KMS-11 (cell line): ENCODE data around the gene TCP11X2.
"Not testable (repeated sequence)": the region's sequence is repeated elsewhere in the genome, so short reads cannot be mapped to it uniquely, and the experiment has no call there.

Experiments used
- H2AFZ ChIP-seq: fragments of 200-600 bp; sonication (generic); 2 replicates; pipeline ENCODE4 v1.6.1; 2016; ENCODE audit warnings: antibody characterized with exemption, mixed run types, low read depth
- H3K27ac ChIP-seq: fragments of 200-600 bp; sonication (generic); 2 replicates; pipeline ENCODE4 v1.6.1; 2016; ENCODE audit warnings: mild to moderate bottlenecking, mixed run types
- H3K27me3 ChIP-seq: fragments of 200-600 bp; sonication (generic); 2 replicates; pipeline ENCODE4 v1.6.1; 2017; ENCODE audit warnings: mild to moderate bottlenecking, low read depth, mixed run types, moderate library complexity; ENCODE audit not compliant: insufficient read depth
- H3K36me3 ChIP-seq: fragments of 200-600 bp; sonication (generic); 2 replicates; pipeline ENCODE4 v1.6.1; 2017; ENCODE audit warnings: mild to moderate bottlenecking, mixed run types; ENCODE audit not compliant: insufficient read depth
- H3K4me1 ChIP-seq: fragments of 200-600 bp; sonication (generic); 2 replicates; pipeline ENCODE4 v1.6.1; 2016; ENCODE audit warnings: mild to moderate bottlenecking, low read depth, mixed run types; ENCODE audit not compliant: poor library complexity, severe bottlenecking
- H3K4me2 ChIP-seq: fragments of 200-600 bp; sonication (generic); 2 replicates; pipeline ENCODE4 v1.7.0; 2016; ENCODE audit warnings: mild to moderate bottlenecking, mixed run types
- H3K4me3 ChIP-seq: fragments of 200-600 bp; sonication (generic); IDR thresholded peaks from 2 replicates; pipeline ENCODE4 v1.6.1; 2017; ENCODE audit warnings: low read depth, low read length, mixed read lengths; ENCODE audit not compliant: insufficient read depth
- H3K79me2 ChIP-seq: fragments of 200-600 bp; sonication (generic); 2 replicates; pipeline ENCODE4 v1.6.1; 2016; ENCODE audit warnings: low read depth, mixed run types; ENCODE audit not compliant: insufficient read depth
- H3K9ac ChIP-seq: fragments of 200-600 bp; sonication (generic); 2 replicates; pipeline ENCODE4 v1.6.1; 2016; ENCODE audit warnings: mild to moderate bottlenecking, mixed run types
- H4K20me1 ChIP-seq: fragments of 200-600 bp; sonication (generic); 2 replicates; pipeline ENCODE4 v1.6.1; 2016; ENCODE audit warnings: mild to moderate bottlenecking, mixed run types; ENCODE audit not compliant: insufficient read depth
- TF ChIP-seq, protein P1 (sequence below): fragments of 200-600 bp; sonication (generic); conservative IDR thresholded peaks from 2 replicates; pipeline ENCODE4 v1.6.1; 2017; ENCODE audit warnings: low read depth, mild to moderate bottlenecking, antibody characterized with exemption, low read length, moderate library complexity, mixed read lengths

The TCP11X2 gene

DNA sequence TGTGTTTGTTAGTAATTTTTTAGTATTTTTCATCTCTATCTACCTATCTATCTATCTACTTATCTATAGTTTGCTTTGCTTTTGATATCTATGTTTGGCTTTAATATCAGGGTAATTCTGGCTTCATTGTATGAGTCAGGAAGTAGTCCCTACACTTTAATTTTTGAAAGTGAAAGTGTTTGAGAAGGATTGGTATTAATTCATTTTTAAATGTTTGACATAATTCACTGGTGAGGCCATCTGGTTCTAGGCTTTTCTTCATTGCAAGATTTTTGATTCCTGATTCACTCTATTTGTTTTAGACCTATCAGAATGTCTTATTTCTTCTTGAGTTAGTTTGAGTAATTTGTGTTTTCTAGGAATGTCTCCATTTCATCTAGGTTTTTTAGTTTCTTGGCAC lies 20.2 kb upstream of the TCP11X2 start:
- TF ChIP-seq, protein P1, sequence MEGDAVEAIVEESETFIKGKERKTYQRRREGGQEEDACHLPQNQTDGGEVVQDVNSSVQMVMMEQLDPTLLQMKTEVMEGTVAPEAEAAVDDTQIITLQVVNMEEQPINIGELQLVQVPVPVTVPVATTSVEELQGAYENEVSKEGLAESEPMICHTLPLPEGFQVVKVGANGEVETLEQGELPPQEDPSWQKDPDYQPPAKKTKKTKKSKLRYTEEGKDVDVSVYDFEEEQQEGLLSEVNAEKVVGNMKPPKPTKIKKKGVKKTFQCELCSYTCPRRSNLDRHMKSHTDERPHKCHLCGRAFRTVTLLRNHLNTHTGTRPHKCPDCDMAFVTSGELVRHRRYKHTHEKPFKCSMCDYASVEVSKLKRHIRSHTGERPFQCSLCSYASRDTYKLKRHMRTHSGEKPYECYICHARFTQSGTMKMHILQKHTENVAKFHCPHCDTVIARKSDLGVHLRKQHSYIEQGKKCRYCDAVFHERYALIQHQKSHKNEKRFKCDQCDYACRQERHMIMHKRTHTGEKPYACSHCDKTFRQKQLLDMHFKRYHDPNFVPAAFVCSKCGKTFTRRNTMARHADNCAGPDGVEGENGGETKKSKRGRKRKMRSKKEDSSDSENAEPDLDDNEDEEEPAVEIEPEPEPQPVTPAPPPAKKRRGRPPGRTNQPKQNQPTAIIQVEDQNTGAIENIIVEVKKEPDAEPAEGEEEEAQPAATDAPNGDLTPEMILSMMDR: no peak
- Histone ChIP-seq H3K4me3 (no peak overlapping the region), H3K4me1 (no peaks in the 10 kb centered on the region), H3K79me2 (no peaks in the 10 kb centered on the region), H3K27ac (no peak overlapping the region), H2AFZ (no peak overlapping the region), H3K27me3 (no peaks in the 10 kb centered on the region), H3K4me2 (no peak overlapping the region), H3K9ac (no peak overlapping the region), H4K20me1 (no peaks in the 10 kb centered on the region), H3K36me3 (no peaks in the 10 kb centered on the region)

DNA sequence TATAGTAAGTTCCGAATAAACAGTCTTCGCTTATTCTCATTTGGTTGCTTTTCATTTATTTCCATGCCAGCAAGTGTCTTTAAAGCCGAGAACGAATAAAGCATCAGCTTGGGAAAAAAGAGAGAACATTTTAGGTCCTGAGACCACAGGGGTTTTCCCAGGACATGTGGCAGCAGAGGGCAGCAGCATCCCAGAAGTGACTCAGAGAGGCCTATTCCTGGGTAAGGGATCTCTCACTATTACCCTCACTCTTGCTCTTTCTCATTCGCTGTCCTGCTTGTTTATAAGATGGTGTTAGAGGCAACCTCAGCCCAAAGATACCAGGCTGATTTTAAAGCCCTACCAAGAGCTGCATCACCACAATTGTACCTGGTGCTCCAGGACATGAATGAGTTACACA lies 7.2 kb upstream of the TCP11X2 start:
- not testable (repeated sequence) for H4K20me1 ChIP-seq, H3K27me3 ChIP-seq, H3K27ac ChIP-seq, H3K4me1 ChIP-seq, H3K4me2 ChIP-seq, H3K9ac ChIP-seq, H3K36me3 ChIP-seq, H3K79me2 ChIP-seq, H2AFZ ChIP-seq, H3K4me3 ChIP-seq

DNA sequence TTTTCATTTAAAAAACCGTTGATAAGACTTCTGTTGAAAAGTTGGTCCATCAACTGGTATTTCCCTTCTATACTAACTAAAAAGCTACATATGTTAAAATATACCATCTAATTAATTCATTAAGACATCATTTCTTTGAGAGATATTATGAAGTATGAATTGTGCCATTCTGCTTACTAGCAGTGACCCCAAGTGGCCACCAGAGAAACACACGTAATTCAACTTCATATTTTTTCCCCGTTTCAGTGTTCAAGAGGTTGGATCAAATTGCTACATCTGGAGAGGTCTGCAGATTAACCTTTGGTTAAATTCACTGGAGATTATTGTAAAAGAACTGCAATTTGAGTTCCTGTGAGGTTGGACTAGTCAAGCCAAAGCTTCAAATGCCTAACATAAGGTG lies 1.4 kb downstream of the TCP11X2 start:
- not testable (repeated sequence) for H3K4me2 ChIP-seq, H3K9ac ChIP-seq, H3K79me2 ChIP-seq, H3K4me1 ChIP-seq, H4K20me1 ChIP-seq, H3K4me3 ChIP-seq, H3K27ac ChIP-seq, H3K36me3 ChIP-seq, H3K27me3 ChIP-seq, H2AFZ ChIP-seq

DNA sequence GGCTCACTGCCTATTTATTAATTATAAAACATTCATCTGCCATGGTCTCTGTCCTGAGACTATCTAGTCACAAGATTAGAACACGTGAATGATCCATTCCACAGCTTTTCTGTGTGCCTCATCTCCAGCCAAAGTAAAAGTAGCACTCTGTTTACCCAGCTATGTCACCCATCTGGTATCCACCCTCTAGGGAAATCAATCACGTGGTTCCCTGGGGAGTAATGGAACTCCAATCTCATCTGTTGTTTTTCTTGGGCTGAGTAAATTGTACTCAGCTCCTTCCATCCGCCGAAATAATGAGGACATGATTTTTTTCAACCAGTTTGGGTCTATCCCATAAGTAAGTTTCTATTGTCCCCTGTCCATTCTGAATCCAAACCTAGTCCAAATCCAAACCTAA lies 13.0 kb downstream of the TCP11X2 start:
- H3K4me2 ChIP-seq, H2AFZ ChIP-seq, H3K4me3 ChIP-seq, H3K79me2 ChIP-seq, H3K4me1 ChIP-seq, H3K27ac ChIP-seq, H4K20me1 ChIP-seq, H3K27me3 ChIP-seq, H3K9ac ChIP-seq, H3K36me3 ChIP-seq: not testable (repeated sequence)

DNA sequence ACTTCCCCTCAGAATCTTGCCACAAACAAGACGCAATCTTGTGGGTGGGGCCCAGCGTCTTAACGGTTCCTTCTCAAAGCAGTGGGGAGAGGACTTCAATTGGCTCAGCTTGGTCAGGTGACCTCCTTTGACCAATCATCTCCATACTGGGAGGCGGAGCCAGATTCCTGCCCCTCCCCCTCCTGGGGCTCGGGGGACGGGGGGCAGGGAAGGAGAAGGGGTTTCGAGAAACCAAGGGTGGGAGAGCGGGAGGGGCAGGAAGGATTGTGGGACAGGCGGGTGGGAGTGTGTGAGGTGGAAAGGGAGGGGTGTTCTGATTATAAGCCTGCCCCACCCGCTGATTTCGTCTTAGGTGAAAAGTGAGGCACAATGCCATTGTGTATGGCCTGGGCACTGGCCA lies 31.7 kb downstream of the TCP11X2 start, which contains the start of gene NXF2B:
Gene NXF2B, minus strand, starts transcription at position 101 of the 400 bp plus-strand sequence. CDS start 59,972 bp downstream, outside the sequence.
- H3K9ac ChIP-seq, H4K20me1 ChIP-seq, H3K4me3 ChIP-seq, H3K4me1 ChIP-seq, H3K36me3 ChIP-seq, H3K4me2 ChIP-seq, H3K79me2 ChIP-seq, H3K27me3 ChIP-seq, H3K27ac ChIP-seq, H2AFZ ChIP-seq: not testable (repeated sequence)

DNA sequence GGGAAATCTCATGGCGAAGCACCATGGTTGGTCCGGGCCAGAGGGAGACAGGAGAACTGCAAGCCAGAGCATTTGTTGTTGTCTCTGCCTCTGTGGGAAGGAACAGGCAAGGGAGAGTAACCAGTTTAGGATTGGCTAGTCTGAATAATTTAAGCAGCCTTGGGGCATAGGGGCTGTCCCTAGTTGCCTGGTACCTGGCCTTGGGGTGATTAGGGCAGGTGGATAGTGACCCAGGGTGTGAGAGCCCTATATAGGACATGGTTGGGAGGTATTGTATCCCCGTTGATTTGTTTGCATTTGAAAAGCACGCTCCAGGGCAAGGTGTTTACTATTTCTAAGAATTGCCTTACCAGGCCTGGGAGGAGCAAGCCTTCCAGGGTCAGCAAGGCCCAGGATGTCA lies 57.1 kb downstream of the TCP11X2 start:
- H3K4me1 ChIP-seq, H3K27me3 ChIP-seq, H3K9ac ChIP-seq, H3K36me3 ChIP-seq, H3K79me2 ChIP-seq, H3K4me3 ChIP-seq, H2AFZ ChIP-seq, H3K27ac ChIP-seq, H4K20me1 ChIP-seq, H3K4me2 ChIP-seq: not testable (repeated sequence)
